Omental fat pad (tissue), 4 donors: Measurements from ENCODE around the gene SLC12A7. TPM values are rescaled to one million over a fixed set of nuclear protein-coding genes. Genes with fewer than 3 reads are reported as not detected.

Experiments
- ATAC-seq: fragments of 150-250 bp; one replicate; pipeline ENCODE4 v1.9.1; 2016; ENCODE audit warnings: mild to moderate bottlenecking, moderate library complexity; ENCODE audit not compliant: low FRiP score
- DNase-seq: peaks from one replicate; pipeline ENCODE4 v3.0.0-alpha.2; 2019; ENCODE audit warnings: low spot score
- CTCF ChIP-seq, 3 donors: fragments of 450-650 bp; IDR thresholded peaks; one replicate each; pipeline ENCODE4 v1.5.1; 2016 to 2017; ENCODE audit warnings: antibody characterized with exemption in 3 of 3, mild to moderate bottlenecking in 3 of 3, moderate library complexity in 2 of 3
- total RNA-seq, 4 donors: library from RNA; depleted of rRNA; stranded (reverse); fragments of >200 nt; gene quantifications; one replicate each; pipeline ENCODE4 v1.1.0, GENCODE V29; 2016

SLC12A7 gene
- total RNA-seq, 4 donors from 2014 or later = 17.2 to 39.0 (median 27.5) TPM

- TF ChIP-seq CTCF (IDR thresholded peaks at IDR 0.05) = no peak
- DNase-seq (no peak), ATAC-seq (no peak)
Measured at GRCh38 chr5:1104327-1105006, 7.4 kb downstream of the SLC12A7 start.

GRCh38 chr5:1103505-1104326 lies 8.1 kb downstream of the SLC12A7 start:
- ATAC-seq (peak; percentile 16), DNase-seq (no peak)
- TF ChIP-seq CTCF (IDR thresholded peaks at IDR 0.05) = no peak

GRCh38 chr5:1103093-1103492 lies 8.8 kb downstream of the SLC12A7 start:
- no peak for TF ChIP-seq CTCF (IDR thresholded peaks at IDR 0.05)
- ATAC-seq (no peak), DNase-seq (no peak)

GRCh38 chr5:1101961-1102713 lies 9.7 kb downstream of the SLC12A7 start:
- DNase-seq = no peak
- no peak for TF ChIP-seq CTCF (IDR thresholded peaks at IDR 0.05)
- ATAC-seq = no peak

- no peak for DNase-seq
- no peak for ATAC-seq
- TF ChIP-seq CTCF (IDR thresholded peaks at IDR 0.05) = no peak
Measured at GRCh38 chr5:1100664-1101574, 10.9 kb downstream of the SLC12A7 start.

- DNase-seq (no peak), ATAC-seq (no peak)
- no peak for TF ChIP-seq CTCF (IDR thresholded peaks at IDR 0.05)
Measured at GRCh38 chr5:1099926-1100663, 11.8 kb downstream of the SLC12A7 start.
